Mesothelial cell of epicardium (in vitro differentiated cells): Measurements from ENCODE around the gene SULT1A2. TPM values are rescaled to one million over a fixed set of nuclear protein-coding genes. Genes with fewer than 3 reads are reported as not detected.

Source experiments
- DNase-seq, 2 experiments: peaks; one replicate each; pipeline ENCODE4 v3.0.0; 2021; ENCODE audit warnings: low spot score in 2 of 2; ENCODE audit not compliant: unreplicated experiment in 2 of 2
- H3K27ac Mint-ChIP-seq: 2 replicates; pipeline ENCODE4 v1.8.0; 2021; ENCODE audit warnings: mixed read lengths
- H3K27me3 Mint-ChIP-seq: 2 replicates; pipeline ENCODE4 v1.8.0; 2021; ENCODE audit warnings: low read depth, mixed read lengths
- H3K36me3 Mint-ChIP-seq: 2 replicates; pipeline ENCODE4 v1.8.0; 2021; ENCODE audit warnings: mixed read lengths
- H3K4me1 Mint-ChIP-seq: 2 replicates; pipeline ENCODE4 v1.8.0; 2021; ENCODE audit warnings: mixed read lengths
- H3K4me3 Mint-ChIP-seq: 2 replicates; pipeline ENCODE4 v1.8.0; 2021; ENCODE audit warnings: mild to moderate bottlenecking, moderate library complexity, mixed read lengths
- H3K9me3 Mint-ChIP-seq: 2 replicates; pipeline ENCODE4 v1.8.0; 2021; ENCODE audit warnings: mixed read lengths
- CTCF ChIP-seq: fragments of 200-600 bp; sonication (generic); IDR thresholded peaks from one replicate; pipeline ENCODE4 v1.5.0; 2021; ENCODE audit warnings: antibody characterized with exemption; ENCODE audit not compliant: unreplicated experiment
- total RNA-seq: library from RNA; stranded (reverse); gene quantifications from 3 replicates; pipeline ENCODE4 v1.2.1, GENCODE V29; 2021

SULT1A2 gene
- total RNA-seq, 1 donor from 2014 or later = 0.98 TPM

- TF ChIP-seq CTCF = no peak
- peaks cover 2% of the 10 kb centered on the region for H3K4me1 Mint-ChIP-seq
- DNase-seq = no peak
- no peak overlapping the region for H3K4me3 Mint-ChIP-seq
- no peaks in the 10 kb centered on the region for H3K9me3 Mint-ChIP-seq
- H3K27me3 Mint-ChIP-seq = no peaks in the 10 kb centered on the region
- H3K27ac Mint-ChIP-seq = no peak overlapping the region
- H3K36me3 Mint-ChIP-seq = peaks cover 29% of the 10 kb centered on the region
Observed at GRCh38 chr16:28591355-28591754, 5.5 kb downstream of the SULT1A2 start.

- DNase-seq = no peak
- H3K4me3 Mint-ChIP-seq = no peak overlapping the region
- H3K36me3 Mint-ChIP-seq = peaks cover 32% of the 10 kb centered on the region
- no peak overlapping the region for H3K27ac Mint-ChIP-seq
- no peaks in the 10 kb centered on the region for H3K27me3 Mint-ChIP-seq
- H3K9me3 Mint-ChIP-seq = no peaks in the 10 kb centered on the region
- TF ChIP-seq CTCF = no peak
- H3K4me1 Mint-ChIP-seq = no peaks in the 10 kb centered on the region
Observed at GRCh38 chr16:28590384-28591340, 6.2 kb downstream of the SULT1A2 start.

GRCh38 chr16:28589930-28590329 lies 6.9 kb downstream of the SULT1A2 start:
- Mint-ChIP-seq H3K27ac (no peak overlapping the region), H3K9me3 (no peaks in the 10 kb centered on the region), H3K4me1 (no peaks in the 10 kb centered on the region)

GRCh38 chr16:28589069-28589468 lies 7.8 kb downstream of the SULT1A2 start:
- Mint-ChIP-seq H3K9me3 (no peaks in the 10 kb centered on the region), H3K4me1 (no peaks in the 10 kb centered on the region), H3K4me3 (no peak overlapping the region), H3K27ac (no peak overlapping the region), H3K36me3 (peaks cover 39% of the 10 kb centered on the region), H3K27me3 (no peaks in the 10 kb centered on the region)
- TF ChIP-seq CTCF = no peak
- no peak for DNase-seq

More at GRCh38 chr16:28589930-28590329, 6.9 kb downstream of the SULT1A2 start:
- Mint-ChIP-seq H3K27me3 (no peaks in the 10 kb centered on the region), H3K4me3 (no peak overlapping the region), H3K36me3 (peaks cover 36% of the 10 kb centered on the region)
- no peak for TF ChIP-seq CTCF
- no peak for DNase-seq

- Mint-ChIP-seq H3K36me3 (peaks cover 42% of the 10 kb centered on the region), H3K27ac (no peak overlapping the region), H3K9me3 (no peaks in the 10 kb centered on the region)
Observed at GRCh38 chr16:28587386-28587785, 9.5 kb downstream of the SULT1A2 start.

More at GRCh38 chr16:28587386-28587785, 9.5 kb downstream of the SULT1A2 start:
- Mint-ChIP-seq H3K4me3 (no peak overlapping the region), H3K27me3 (no peaks in the 10 kb centered on the region), H3K4me1 (no peaks in the 10 kb centered on the region)
- no peak for DNase-seq
- TF ChIP-seq CTCF = no peak
